H1 (cell line): ENCODE results near the gene TRMT2B. TPM values are rescaled to one million over a fixed set of nuclear protein-coding genes. Genes with fewer than 3 reads are reported as not detected.

Source experiments
- CTCF ChIA-PET: fragments of 300-600 bp; sonication (Branson Sonifier 250); formaldehyde crosslinking; loops from one replicate; lab custom pipeline; 2021; ENCODE audit not compliant: partially characterized antibody; lab: Charles Lee
- POLR2A ChIA-PET: fragments of 300-600 bp; sonication (Branson Sonifier 250); formaldehyde crosslinking; loops from one replicate; lab custom pipeline; 2021; ENCODE audit warnings: inconsistent platforms; ENCODE audit not compliant: partially characterized antibody; lab: Charles Lee
- DNase-seq, 2 experiments: peaks; one replicate each; pipeline versions ENCODE4 v3.0.0 to v3.0.0-alpha.2; 2010 to 2022; ENCODE audit warnings: low spot score in 2 of 2, low read depth in 1 of 2, mixed read lengths in 1 of 2
- FAIRE-seq: peaks from 2 replicates; lab custom pipeline; 2011; peaks lifted over from hg19 to GRCh38; lab: Jason Lieb, UNC
- H2AFZ ChIP-seq: 2 replicates; pipeline ENCODE4 v1.8.1; 2012; ENCODE audit warnings: low read length, inconsistent platforms
- H2AK5ac ChIP-seq: 2 replicates; pipeline ENCODE4 v1.6.1; 2013; ENCODE audit warnings: low read depth, low read length
- H2BK120ac ChIP-seq: replicated peaks from 2 replicates; pipeline ENCODE3; 2013; ENCODE audit warnings: low read depth, low read length, inconsistent platforms
- H2BK12ac ChIP-seq: 2 replicates; pipeline ENCODE4 v1.6.1; 2013; ENCODE audit warnings: low read depth, low read length
- H2BK15ac ChIP-seq: 2 replicates; pipeline ENCODE4 v1.6.1; 2013; ENCODE audit warnings: low read length
- H2BK20ac ChIP-seq: 2 replicates; pipeline ENCODE4 v1.6.1; 2013; ENCODE audit warnings: low read length
- H2BK5ac ChIP-seq: 2 replicates; pipeline ENCODE4 v1.6.1; 2013; ENCODE audit warnings: low read depth, low read length
- H3K14ac ChIP-seq: 2 replicates; pipeline ENCODE4 v1.6.1; 2013; ENCODE audit warnings: inconsistent platforms; ENCODE audit not compliant: insufficient read length
- H3K18ac ChIP-seq: 2 replicates; pipeline ENCODE4 v1.6.1; 2013; ENCODE audit warnings: low read length; ENCODE audit errors: extremely low read depth
- H3K23ac ChIP-seq: 2 replicates; pipeline ENCODE4 v1.6.1; 2013; ENCODE audit warnings: inconsistent platforms; ENCODE audit not compliant: insufficient read length
- H3K23me2 ChIP-seq: 2 replicates; pipeline ENCODE4 v1.6.1; 2013; ENCODE audit warnings: low read depth, low read length
- H3K27ac ChIP-seq: 2 replicates; pipeline ENCODE4 v1.6.1; 2011; ENCODE audit warnings: low read depth, low read length, inconsistent platforms
- H3K27me3 ChIP-seq, 4 experiments: replicated peaks in 1 of 4; 1 replicate in 1 of 4; 2 replicates in 3 of 4; pipeline versions ENCODE4 v1.6.1 to v1.8.1; 2011 to 2013; ENCODE audit warnings: low read length in 3 of 4, mild to moderate bottlenecking in 3 of 4, inconsistent platforms in 2 of 4, mixed read lengths in 2 of 4, moderate library complexity in 1 of 4; ENCODE audit not compliant: control insufficient read depth in 3 of 4, insufficient read depth in 3 of 4; ENCODE audit errors: extremely low read depth in 1 of 4
- H3K36me3 ChIP-seq, 4 experiments: 2 replicates each; pipeline versions ENCODE4 v1.6.1 to v1.8.1; 2011 to 2013; ENCODE audit warnings: mild to moderate bottlenecking in 4 of 4, low read length in 3 of 4, moderate library complexity in 2 of 4, control low read depth in 1 of 4, inconsistent platforms in 1 of 4; ENCODE audit not compliant: insufficient read depth in 4 of 4, control insufficient read depth in 2 of 4
- H3K4ac ChIP-seq: replicated peaks from 2 replicates; pipeline ENCODE3; 2013; ENCODE audit warnings: low read length, low read depth, mixed read lengths, inconsistent platforms; ENCODE audit not compliant: insufficient read length
- H3K4me1 ChIP-seq, 4 experiments: replicated peaks in 1 of 4; 1 replicate in 1 of 4; 2 replicates in 3 of 4; pipeline versions ENCODE4 v1.6.1 to v1.8.1; 2011 to 2013; ENCODE audit warnings: low read length in 3 of 4, inconsistent platforms in 2 of 4, mixed read lengths in 1 of 4; ENCODE audit not compliant: insufficient read depth in 4 of 4, control insufficient read depth in 3 of 4
- H3K4me2 ChIP-seq, 2 experiments: 2 replicates each; pipeline versions ENCODE4 v1.6.1 to v1.8.1; 2011 to 2013; ENCODE audit warnings: low read depth in 2 of 2, low read length in 2 of 2, control low read depth in 1 of 2, inconsistent platforms in 1 of 2, mild to moderate bottlenecking in 1 of 2; ENCODE audit not compliant: insufficient read depth in 1 of 2
- H3K4me3 ChIP-seq, 4 experiments: fragments of 200-600, 300-600 bp in 1 of 4; sonication (generic), shearing (Covaris generic), sonication (Bioruptor Twin) in 1 of 4; 2 replicates each; pipeline versions ENCODE4 v1.5.1 to v1.8.1; 2011 to 2016; ENCODE audit warnings: low read length in 4 of 4, low read depth in 3 of 4, control low read depth in 2 of 4, inconsistent platforms in 2 of 4, mild to moderate bottlenecking in 2 of 4, mixed read lengths in 1 of 4, moderate library complexity in 1 of 4; ENCODE audit not compliant: insufficient read depth in 2 of 4; ENCODE audit errors: extremely low read depth in 1 of 4
- H3K56ac ChIP-seq: replicated peaks from 2 replicates; pipeline ENCODE3; 2013; ENCODE audit warnings: low read depth, mild to moderate bottlenecking, mixed read lengths, low read length, inconsistent platforms; ENCODE audit not compliant: insufficient read length
- H3K79me1 ChIP-seq: 2 replicates; pipeline ENCODE4 v1.6.1; 2013; ENCODE audit warnings: low read depth, low read length, control low read depth
- H3K79me2 ChIP-seq, 2 experiments: 2 replicates each; pipeline versions ENCODE4 v1.6.1 to v1.8.1; 2012 to 2013; ENCODE audit warnings: low read length in 2 of 2, mild to moderate bottlenecking in 2 of 2, inconsistent platforms in 1 of 2; ENCODE audit not compliant: insufficient read depth in 2 of 2, control insufficient read depth in 1 of 2
- H3K9ac ChIP-seq, 4 experiments: replicated peaks in 1 of 4; 1 replicate in 1 of 4; 2 replicates in 3 of 4; pipeline versions ENCODE4 v1.6.1 to v1.8.1; 2011 to 2013; ENCODE audit warnings: low read depth in 3 of 4, low read length in 3 of 4, control low read depth in 2 of 4, mild to moderate bottlenecking in 2 of 4, moderate library complexity in 2 of 4, inconsistent platforms in 1 of 4; ENCODE audit errors: extremely low read depth in 1 of 4
- H3K9me3 ChIP-seq, 2 experiments: 2 replicates each; pipeline versions ENCODE4 v1.6.1 to v1.8.1; 2012 to 2013; ENCODE audit warnings: mild to moderate bottlenecking in 2 of 2, moderate library complexity in 2 of 2, control low read depth in 1 of 2, inconsistent platforms in 1 of 2, low read depth in 1 of 2, low read length in 1 of 2, mixed read lengths in 1 of 2; ENCODE audit not compliant: insufficient read depth in 2 of 2
- H4K20me1 ChIP-seq, 2 experiments: replicated peaks in 1 of 2; 2 replicates each; pipeline versions ENCODE3 to v1.8.1; 2011 to 2013; ENCODE audit warnings: inconsistent platforms in 2 of 2, low read length in 2 of 2, mild to moderate bottlenecking in 1 of 2; ENCODE audit not compliant: insufficient read depth in 2 of 2, control insufficient read depth in 1 of 2
- H4K5ac ChIP-seq: 2 replicates; pipeline ENCODE4 v1.6.1; 2013; ENCODE audit warnings: low read length, low read depth, mixed read lengths, inconsistent platforms; ENCODE audit not compliant: insufficient read length
- H4K8ac ChIP-seq: 2 replicates; pipeline ENCODE4 v1.8.0; 2013; ENCODE audit warnings: mild to moderate bottlenecking, moderate library complexity, low read length, inconsistent platforms; ENCODE audit not compliant: insufficient read depth; ENCODE audit errors: extremely low read depth
- H4K91ac ChIP-seq: replicated peaks from 2 replicates; pipeline ENCODE3; 2013; ENCODE audit warnings: low read length, mixed read lengths, inconsistent platforms; ENCODE audit not compliant: insufficient read length
- CBX5 ChIP-seq: fragments of 300-800, 300-1000 bp; sonication (generic); IDR thresholded peaks from 2 replicates; pipeline ENCODE4 v1.7.1; 2016; ENCODE audit warnings: antibody characterized with exemption, low read length, low read depth
- FOSL1 ChIP-seq: IDR thresholded peaks from 2 replicates; pipeline ENCODE4 v1.6.1; 2011; ENCODE audit warnings: mild to moderate bottlenecking, low read depth, low read length, moderate library complexity; ENCODE audit not compliant: insufficient read depth
- NRF1 ChIP-seq: IDR thresholded peaks from 2 replicates; pipeline ENCODE4 v1.6.1; 2011; ENCODE audit warnings: mild to moderate bottlenecking, low read depth, low read length, improper control_type of control experiment
- SIX5 ChIP-seq: IDR thresholded peaks from 2 replicates; pipeline ENCODE4 v1.6.1; 2011; ENCODE audit warnings: mild to moderate bottlenecking, low read depth, low read length
- SP4 ChIP-seq: IDR thresholded peaks from 2 replicates; pipeline ENCODE4 v1.6.1; 2012; ENCODE audit warnings: low read length, inconsistent platforms
- SUZ12 ChIP-seq: fragments of 200-600 bp; sonication (generic); IDR thresholded peaks from 2 replicates; pipeline ENCODE4 v1.6.1; 2012; ENCODE audit warnings: mild to moderate bottlenecking, inconsistent platforms, low read length, moderate library complexity, mixed read lengths
- WGBS, 2 experiments: shearing (Covaris generic) in 1 of 2; methylation state at CpG; one replicate each; pipeline versions ENCODE4 v1.1.6 to v1.1.7; 2013 to 2015; ENCODE audit warnings: low lambda C conversion rate in 2 of 2, mixed read lengths in 2 of 2, inconsistent platforms in 1 of 2, low coverage in 1 of 2, missing lambda C conversion rate in 1 of 2; ENCODE audit not compliant: insufficient replicate concordance in 2 of 2, insufficient coverage in 1 of 2, insufficient read length in 1 of 2; ENCODE audit errors: extremely low coverage in 1 of 2, missing lambda C conversion rate in 1 of 2; 5-methylcytosine and 5-hydroxymethylcytosine counted together
- polyA plus RNA-seq, 7 experiments: library from polyadenylated mRNA; depleted of rRNA in 3 of 7; stranded (reverse) in 5 of 7; unstranded in 2 of 7; fragments of >200 nt in 5 of 7; fragments of 200-250 nt in 2 of 7; gene quantifications; 1 replicate in 5 of 7; 2 replicates in 1 of 7; 4 replicates in 1 of 7; pipeline versions ENCODE4 v1.2.1 to v1.2.3, GENCODE V29; 2011 to 2013; ENCODE audit warnings: missing spikeins in 2 of 7, mixed read lengths in 2 of 7
- total RNA-seq: library from RNA; stranded (reverse); fragmentation: NEBNext Ultra II Directional; extraction: Animal tissue kit (Norgen Biotek cat#: 25700); gene quantifications from 2 replicates; pipeline ENCODE4 v1.2.1, GENCODE V29; 2021

TRMT2B gene
- total and polyA plus RNA-seq, 2 of the 8 experiments (the other 6 are each of a cell fraction or from before 2014, with no cell fraction given): 12.1 to 12.4 TPM

- Histone ChIP-seq H3K23ac (no peak overlapping the region), H2BK5ac (no peak overlapping the region), H3K4me3 (no peak overlapping the region), H3K23me2 (no peaks in the 10 kb centered on the region), H3K27ac (no peak overlapping the region), H2BK120ac (no peak overlapping the region), H3K18ac (no peak overlapping the region), H3K14ac (no peak overlapping the region), H3K4ac (no peak overlapping the region), H3K79me2 (no peaks in the 10 kb centered on the region), H3K36me3 (no peaks in the 10 kb centered on the region), H3K79me1 (no peaks in the 10 kb centered on the region), H3K4me2 (no peak overlapping the region), H3K9ac (no peak overlapping the region), H2BK15ac (no peak overlapping the region), H3K56ac (no peak overlapping the region), H3K9me3 (no peaks in the 10 kb centered on the region), H2BK12ac (no peak overlapping the region), H2BK20ac (no peak overlapping the region), H4K8ac (no peak overlapping the region), H4K91ac (no peak overlapping the region), H2AK5ac (no peak overlapping the region), H3K27me3 (no peaks in the 10 kb centered on the region), H4K5ac (no peak overlapping the region), H4K20me1 (no peaks in the 10 kb centered on the region), H2AFZ (no peak overlapping the region), H3K4me1 (no peaks in the 10 kb centered on the region)
- FAIRE-seq (no peak), DNase-seq (no peak)
- ChIA-PET POLR2A (no interaction called here), CTCF (no interaction called here)
- WGBS, 2 experiments: 96% methylated on average over 3 of the region's 3 CpGs; no CpG with 5 or more reads in 1 of the 2 experiments
- TF ChIP-seq SP4 (no peak), SIX5 (no peak), FOSL1 (no peak), CBX5 (no peak), NRF1 (no peak), SUZ12 (no peak)
Observed at GRCh38 chrX:100979881-100980607, 71.9 kb downstream of the TRMT2B start.
